Superior temporal gyrus (tissue), 1 donor: Measurements from ENCODE around the gene PTPRZ1.

Source experiments
- DNase-seq: peaks from one replicate; pipeline ENCODE4 v3.0.0-alpha.2; 2016; ENCODE audit errors: extremely low spot score

The PTPRZ1 gene

DNA sequence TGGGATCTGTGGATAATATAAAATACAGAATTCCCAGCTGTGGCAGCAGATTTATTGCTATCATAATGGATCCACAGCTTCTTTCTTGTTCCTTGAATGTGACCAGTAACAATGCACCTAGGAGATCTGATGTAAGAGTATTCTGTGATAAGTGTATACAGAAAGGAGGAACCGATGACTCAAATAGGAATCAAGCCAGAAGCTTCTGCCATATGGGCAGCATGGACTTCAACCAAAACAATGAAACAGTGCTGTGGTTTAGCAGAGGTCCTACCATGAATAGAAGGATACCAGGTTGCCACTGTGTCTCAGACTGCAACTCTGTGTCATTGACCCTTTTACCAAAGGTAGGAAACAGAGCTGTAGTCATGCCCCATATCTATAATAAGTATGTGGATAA, 81.8 kb downstream of the PTPRZ1 start:
- DNase-seq: no peak

DNA sequence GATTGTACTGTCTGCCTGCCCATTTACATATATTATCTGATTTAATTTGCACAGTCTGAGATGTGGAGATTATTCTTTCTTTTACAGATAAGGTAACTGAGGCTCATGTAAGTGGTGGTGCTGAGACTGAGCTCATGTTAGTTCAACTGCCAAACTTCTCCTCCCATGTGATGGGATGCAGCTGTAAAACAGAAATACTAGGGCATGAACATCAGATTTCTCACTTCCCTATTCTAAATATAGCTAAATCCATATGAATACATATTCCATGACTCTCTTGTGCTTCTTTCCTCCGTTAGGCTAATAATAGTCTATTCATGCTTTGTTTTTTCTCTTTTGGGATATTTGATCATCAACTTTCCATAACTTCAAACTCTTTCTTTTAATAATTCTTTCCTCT, 84.7 kb downstream of the PTPRZ1 start:
- DNase-seq: no peak

DNA sequence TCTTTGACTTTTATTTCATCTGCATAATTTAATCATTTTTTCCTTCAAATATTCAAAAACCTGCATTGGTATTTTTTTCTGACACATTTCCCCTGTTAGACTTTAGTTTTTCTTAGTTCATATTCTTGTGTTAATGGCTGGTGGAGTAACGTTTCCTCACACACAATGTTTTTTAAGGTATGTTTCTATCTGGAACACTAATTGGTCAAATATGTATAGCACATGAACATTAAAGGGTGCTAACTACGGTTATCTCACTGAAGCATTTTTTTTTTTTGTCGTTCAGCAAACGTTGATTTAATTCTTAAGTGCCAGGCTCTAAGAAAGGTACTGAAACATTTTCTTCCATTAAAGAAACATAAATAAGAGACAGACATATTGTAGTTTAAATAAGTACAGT, 87.7 kb downstream of the PTPRZ1 start:
- no peak for DNase-seq

DNA sequence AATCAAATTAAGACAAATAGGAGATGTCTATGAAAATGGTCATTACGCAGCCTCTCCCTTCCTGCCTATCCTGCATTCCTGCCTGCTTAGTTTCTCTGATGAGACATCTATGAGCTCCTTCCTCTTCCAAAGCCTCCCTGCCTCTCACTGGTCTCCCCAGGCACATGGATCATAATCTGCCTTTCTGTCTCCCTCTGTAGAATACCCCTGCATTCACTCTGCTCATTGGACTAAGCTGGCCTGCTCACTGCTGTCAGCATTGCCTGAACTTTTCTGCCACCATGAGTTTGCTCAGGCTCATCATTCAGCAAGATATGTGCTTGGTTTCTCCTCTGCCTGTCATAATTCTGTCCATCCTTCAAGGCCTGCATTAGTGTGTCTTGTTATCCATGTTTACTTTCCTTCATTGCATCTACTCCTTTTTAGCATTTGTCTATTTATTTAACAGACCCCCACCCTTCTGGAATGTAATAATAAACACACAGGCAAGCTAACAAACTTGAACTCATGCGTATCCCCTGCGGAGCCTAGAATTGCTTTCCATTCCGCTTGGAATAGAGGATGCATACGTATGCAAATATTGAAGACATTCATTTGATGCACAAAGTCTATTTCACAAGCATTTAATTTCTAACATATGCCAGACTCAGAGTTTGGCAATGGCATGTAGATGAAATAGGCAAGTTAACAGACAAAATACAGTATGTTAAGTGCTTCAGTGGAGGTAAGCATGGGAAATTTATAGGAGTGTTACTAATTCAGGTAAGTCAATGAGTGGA, 88.3 kb downstream of the PTPRZ1 start:
- DNase-seq: no peak

DNA sequence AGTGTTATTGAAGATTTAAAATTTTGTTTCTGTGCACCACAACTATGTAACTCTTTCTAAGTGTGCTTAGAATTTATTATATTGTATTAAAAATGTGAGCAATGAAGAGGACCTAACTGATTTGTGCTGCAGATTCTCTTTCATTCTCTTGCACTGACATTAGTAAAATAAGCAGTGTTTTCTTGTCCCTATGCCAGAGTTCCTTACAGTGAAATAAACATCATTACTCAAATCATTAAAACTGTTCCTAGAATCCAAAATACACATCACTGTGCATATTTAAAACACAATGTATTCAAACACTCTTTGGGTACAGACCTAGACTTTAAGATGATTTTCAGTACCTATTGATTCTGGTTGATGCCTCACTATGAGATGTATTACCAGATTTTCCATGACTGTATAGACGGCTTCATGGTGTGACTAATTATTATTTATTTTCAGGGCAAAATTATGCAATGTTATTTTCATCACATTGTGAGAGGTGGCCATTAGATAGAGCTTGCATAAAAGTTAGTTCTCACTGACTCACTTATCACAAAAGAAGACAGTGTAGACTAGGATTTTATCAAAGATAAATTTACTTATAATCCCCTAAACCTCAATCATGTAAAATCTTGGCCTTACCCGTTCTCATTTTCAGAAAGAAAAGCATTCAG, 93.4 kb downstream of the PTPRZ1 start:
- DNase-seq: no peak

DNA sequence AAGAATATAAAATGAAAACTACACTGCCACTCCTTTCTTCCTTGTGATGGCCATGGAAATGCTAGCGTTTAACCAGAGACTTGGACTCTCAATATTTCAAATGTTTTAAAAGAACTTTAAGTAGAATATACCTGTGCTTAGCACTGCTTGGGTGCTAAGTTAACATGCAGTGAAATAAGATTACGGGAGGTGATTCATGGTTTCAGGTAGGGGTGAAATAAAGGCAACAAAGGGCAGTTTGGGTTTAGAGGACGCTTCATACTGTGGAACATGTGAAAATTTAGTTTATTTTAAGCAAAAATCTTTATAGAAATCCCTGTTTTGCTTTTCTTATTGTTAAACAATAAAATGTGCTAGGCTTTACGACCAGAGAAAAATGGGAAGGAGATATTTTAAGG, 94.0 kb downstream of the PTPRZ1 start:
- DNase-seq: no peak

DNA sequence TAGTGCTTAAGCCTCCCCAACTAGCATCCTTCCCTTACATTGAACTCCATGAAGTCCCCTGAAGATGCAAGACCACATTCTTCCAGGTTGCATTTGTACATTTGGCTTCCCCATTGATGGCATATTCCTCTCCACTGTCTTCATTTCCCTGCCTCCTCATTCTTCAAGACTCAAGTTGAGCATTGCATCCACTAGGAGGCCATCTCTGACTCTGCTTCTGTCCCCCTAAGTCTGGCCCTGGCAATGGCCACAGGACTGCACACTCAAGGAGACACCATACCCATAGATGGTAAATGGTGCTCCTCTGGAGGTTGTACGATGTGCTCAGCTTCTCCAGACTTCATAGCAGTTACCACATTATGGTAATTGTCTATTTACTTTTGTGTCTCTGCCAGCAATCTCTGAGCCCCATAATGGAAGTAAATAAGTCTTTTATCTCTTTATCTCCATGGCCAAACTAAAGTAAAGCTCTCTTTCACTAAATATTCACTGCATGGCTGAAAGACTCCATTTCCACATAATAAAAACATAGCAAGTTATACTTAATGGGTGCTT, 112.6 kb downstream of the PTPRZ1 start:
- no peak for DNase-seq

DNA sequence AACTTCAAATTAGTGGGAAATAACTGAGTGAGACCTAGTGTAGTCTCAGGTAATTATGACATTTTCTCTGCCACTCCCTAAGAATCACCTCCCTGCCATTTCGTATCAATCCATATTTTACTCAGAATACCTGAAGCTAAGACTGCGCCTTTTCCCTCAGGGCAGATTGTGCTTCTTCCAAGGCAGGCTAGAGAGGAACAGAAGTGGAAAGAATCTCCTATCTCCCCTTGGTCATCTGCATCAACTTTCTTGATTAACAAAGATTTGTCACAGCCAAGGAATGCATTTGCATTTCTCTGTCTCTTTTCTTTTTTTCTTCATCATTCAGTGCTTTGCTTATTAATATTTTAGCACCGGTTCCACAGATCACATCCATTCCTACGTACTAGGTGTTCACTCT, 119.1 kb downstream of the PTPRZ1 start:
- DNase-seq: no peak

DNA sequence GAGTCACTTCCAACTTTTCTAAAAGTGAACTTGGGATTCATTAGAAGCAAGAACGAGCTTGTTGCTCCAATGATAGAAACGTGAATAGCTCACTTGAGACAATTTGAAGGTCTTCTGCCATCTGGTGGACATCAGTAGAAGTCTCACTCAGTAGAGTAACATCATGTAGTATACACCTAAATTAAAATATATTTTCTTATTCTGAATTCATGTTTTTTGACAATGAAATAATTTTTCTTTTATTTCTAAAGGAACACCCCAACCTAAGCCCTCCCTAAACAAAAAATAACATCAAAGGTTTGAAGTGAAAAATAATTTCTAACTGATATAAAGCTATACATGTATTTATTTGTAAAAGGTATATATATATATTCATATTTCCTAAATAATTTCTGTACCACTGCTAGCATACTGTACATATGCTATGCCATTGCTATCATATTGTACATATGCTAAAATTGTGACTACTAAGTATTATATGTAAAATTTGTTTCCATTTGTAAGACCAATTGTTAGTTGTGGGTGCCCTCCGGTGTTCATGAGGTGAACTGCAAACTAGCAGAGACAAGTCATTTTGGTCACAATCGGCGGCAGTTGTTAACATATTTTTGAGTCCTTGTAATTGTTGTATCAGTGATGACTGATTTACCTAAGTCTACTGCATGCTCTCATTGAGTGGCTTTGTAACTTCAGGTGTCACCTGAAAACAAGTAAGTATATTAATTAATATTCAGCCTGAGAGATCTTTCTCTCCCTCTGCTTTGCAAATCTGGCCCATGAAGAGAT, 121.9 kb downstream of the PTPRZ1 start:
- DNase-seq: peak; percentile 88

DNA sequence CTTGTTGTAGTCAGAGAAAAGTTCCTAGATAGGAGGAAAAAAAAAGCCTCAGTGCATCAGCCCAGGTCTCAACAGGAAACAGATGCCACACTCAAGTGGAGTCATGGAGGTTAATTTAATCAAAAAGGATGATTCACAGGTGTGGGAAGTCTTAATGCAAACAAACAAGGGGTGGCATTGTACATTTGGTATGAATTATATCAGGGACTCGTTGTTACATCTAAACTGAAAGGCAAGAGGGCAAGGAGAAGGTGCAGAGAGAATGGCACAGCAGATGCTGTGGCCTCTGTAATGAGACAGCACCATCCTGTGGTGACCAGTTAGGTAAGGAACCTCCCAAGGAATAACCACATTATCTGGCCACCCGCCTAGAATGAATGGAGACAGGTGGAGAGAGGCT, 133.7 kb downstream of the PTPRZ1 start:
- DNase-seq: no peak

DNA sequence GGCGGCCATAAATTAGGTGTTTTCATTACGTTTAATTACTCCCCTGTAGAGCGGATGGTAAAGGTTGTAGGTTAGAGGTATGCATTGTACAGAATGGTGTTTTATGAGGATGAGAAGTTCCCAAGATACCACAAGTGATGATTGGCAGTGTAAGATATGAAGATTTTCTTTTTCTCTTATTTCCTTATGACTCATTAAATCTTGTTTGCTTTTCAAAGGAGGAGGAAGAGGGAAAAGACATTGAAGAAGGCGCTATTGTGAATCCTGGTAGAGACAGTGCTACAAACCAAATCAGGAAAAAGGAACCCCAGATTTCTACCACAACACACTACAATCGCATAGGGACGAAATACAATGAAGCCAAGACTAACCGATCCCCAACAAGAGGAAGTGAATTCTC, 137.2 kb downstream of the PTPRZ1 start:
- no peak for DNase-seq

DNA sequence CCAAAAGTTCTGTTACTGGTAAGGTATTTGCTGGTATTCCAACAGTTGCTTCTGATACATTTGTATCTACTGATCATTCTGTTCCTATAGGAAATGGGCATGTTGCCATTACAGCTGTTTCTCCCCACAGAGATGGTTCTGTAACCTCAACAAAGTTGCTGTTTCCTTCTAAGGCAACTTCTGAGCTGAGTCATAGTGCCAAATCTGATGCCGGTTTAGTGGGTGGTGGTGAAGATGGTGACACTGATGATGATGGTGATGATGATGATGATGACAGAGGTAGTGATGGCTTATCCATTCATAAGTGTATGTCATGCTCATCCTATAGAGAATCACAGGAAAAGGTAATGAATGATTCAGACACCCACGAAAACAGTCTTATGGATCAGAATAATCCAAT, 140.1 kb downstream of the PTPRZ1 start:
- no peak for DNase-seq

DNA sequence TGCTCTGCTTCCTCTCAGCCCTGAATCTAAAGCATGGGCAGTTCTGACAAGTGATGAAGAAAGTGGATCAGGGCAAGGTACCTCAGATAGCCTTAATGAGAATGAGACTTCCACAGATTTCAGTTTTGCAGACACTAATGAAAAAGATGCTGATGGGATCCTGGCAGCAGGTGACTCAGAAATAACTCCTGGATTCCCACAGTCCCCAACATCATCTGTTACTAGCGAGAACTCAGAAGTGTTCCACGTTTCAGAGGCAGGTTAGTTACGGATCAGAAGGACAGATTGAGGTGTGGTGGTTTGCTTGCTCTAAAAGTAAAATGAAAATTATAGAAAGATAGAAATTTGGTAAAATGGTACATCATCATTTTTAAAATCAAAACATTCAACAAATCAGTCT, 140.7 kb downstream of the PTPRZ1 start:
- no peak for DNase-seq

DNA sequence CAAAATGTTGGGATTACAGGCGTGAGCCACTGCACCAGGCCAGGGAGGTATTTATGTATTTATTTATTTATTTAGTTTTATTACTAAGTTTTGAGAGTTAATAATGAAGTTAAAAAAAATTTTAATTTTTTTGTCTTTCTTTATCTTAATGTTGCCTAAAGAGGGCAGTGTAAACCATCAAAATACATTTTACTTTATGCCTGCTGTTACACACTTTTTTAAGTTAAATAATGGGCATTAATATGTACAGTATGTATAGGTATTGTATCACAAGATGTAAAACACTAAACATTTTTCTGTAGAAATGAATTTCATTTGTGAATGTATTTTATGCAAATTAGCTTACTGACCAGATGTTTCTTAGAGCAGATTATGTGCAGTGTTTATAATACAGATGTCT, 141.7 kb downstream of the PTPRZ1 start:
- no peak for DNase-seq

DNA sequence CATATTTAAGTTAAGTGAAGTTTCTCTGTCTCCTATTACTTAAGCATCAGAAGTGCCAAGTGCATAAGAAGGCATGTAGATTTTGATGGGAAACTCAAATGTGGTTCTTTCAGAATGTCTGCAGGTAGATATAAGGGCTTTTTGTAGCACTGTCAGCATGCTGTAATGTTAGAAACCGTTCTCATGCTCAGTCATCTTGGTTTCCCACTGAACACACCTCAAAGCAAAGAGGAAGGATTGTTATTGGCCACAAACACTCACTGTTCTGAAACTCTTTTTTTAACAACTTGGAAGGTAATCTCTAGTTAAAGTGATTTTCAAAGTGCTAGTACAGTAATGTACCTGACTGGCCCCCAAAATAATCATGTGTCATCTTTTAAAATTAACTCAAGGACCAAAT, 145.1 kb downstream of the PTPRZ1 start:
- DNase-seq: no peak

DNA sequence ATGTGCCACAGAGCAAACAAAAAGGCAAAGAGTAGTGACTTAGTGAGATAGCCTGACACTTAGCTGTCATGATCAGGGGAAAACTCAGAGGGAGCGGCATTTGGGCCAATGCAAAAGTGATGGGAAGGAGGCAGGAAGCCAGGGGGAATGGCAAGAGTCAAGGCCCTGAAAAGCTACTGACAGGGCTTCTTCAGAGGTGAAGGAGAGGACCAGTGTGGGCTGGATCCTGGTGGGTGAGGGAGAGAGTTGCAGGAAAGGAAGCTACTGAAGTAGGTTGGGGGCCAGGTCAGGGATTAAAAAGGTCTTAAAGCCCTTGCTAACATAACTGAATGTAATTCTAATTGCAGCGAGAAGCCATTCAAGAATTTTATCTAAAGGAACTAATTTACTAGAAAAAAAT, 154.1 kb downstream of the PTPRZ1 start:
- DNase-seq: no peak

DNA sequence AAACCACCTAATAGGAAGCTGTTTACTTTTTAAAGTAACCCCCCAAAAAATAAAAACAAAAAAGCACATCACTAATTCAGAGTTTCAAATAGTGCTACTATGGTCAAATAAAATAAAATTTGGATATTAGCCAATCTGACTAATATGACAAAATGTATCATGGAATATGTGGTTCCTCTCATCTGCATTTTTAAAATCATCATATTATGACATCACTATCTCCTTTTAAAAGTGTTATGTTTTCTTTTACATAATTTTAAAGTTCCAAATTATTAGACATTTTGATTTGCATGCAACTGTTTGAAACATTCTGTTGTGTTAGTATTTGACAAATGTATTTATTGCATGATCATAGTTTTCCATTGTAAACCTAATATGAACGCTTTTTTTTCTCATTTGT, 160.7 kb downstream of the PTPRZ1 start:
- no peak for DNase-seq

DNA sequence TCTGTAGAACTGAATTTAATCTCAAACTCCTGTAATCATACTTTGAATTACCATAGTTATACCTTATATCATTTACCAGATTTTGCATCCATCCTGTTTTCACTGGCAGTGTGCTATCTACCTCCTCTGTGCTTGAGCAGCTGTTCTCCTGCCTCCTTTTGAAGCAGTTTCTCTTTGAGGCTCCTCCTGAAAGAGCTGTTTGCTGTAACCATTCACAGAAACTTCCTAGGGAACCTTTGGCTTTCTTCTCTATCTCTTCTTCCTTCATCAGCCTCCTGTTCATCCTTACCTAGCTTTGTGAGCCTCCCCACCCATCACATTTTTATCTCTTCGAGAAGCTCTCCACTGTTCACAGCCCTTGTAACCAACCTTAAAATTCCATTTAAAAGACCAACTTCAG, 162.9 kb downstream of the PTPRZ1 start:
- DNase-seq: no peak

DNA sequence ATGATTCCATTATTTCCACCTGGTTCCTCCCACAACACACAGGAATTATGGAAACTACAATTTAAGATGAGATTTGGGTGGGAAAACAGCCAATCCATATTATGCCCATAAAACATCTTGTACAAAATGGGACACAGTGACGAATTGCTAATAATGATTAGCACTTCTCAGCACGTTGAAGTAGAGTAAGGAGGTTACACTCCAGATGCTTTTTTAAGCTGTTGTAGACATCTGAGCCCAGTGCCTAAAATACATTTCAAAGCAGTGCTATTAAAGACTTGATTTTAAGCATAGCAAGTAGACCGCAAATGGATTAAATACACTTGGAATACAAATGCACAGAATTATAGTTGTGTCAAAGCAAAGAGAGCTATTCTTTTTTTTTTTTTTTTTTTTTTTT, 165.2 kb downstream of the PTPRZ1 start:
- no peak for DNase-seq

DNA sequence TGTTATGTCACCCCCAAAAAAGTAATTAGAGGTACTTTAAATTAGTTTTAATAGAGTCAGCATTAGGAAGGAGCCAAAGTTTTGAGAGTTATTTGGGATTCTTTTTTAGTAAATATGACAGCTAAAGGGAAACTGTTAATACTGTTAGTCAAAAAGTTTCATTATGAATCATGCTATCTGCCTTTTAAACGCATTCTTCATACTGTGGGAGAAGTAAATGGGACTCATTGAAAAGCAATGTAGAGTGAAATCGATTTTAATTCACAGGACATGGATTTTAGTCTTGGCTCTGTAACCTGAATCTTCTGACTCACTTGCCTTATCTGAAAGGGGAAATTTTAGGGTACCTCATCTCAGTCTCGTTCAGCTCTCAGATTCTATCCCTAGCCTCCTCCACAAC, 165.9 kb downstream of the PTPRZ1 start:
- no peak for DNase-seq

DNA sequence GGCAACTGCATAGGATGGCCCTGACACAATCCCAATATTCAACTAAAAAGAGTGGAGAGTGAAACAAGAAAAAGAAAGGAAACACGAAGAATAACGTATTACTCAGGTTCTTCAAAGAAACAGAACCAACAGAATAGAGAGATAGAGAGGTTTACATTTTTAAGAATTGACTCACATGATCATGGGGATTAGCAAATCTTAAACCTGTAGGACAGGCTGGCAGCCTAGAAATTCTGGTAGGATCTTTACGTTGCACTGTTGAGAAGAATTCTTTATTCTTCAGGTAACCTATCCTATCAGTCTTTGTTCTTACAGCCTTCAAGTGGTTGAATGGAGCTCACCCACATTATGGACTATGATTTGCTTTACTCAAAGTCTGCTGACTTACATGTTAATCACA, 167.2 kb downstream of the PTPRZ1 start:
- DNase-seq: no peak

DNA sequence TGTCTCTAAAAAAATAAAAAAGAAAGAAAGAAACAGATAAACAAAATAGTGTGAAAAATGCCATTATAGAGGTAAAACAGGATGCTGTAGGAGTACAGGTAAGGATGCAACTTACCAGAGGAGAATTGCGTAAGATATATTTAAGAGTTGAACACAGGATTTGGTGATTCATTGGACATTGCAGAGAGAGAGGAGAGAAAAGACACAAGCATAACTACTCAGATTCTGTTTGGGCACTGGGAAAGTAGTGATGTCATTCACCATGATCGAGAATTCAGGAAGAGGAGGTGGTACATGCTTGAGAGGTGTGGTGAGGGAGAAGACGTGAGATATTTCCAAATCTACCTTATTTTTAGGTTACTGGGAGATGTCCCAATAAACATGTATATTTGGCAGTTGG, 173.4 kb downstream of the PTPRZ1 start:
- DNase-seq: no peak

DNA sequence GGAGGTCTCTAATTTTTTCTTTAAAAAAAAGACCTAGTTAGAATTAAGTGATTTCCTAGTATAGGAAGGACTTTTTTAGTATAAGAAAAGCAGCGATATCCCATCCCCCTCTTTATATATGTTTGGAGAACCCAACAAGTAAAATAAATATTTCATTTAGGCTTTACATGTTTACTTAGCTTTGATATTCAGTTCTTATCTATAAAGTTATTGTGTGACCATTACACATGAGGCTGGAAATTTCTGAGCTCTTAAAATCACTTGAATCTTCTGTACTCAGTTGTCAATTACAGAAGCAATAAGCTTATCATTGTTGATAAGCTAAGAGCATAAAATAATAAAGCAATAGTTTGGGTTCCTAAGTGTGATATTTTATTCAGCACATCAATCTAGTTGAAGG, 181.4 kb downstream of the PTPRZ1 start:
- no peak for DNase-seq
